GM21576 (cell line): ENCODE measurements around the gene TMEM89.

ENCODE experiments used
- ATAC-seq: cut with Tn5 transposase; IDR thresholded peaks from one replicate; pipeline ENCODE4 v1.9.1; 2021; ENCODE audit warnings: mild to moderate bottlenecking, moderate library complexity; ENCODE audit not compliant: unreplicated experiment

Gene TMEM89

GRCh38 chr3:48642605-48643004, 21.0 kb upstream of the TMEM89 start:
- ATAC-seq: no peak

GRCh38 chr3:48641396-48641795, 19.8 kb upstream of the TMEM89 start:
- ATAC-seq: no peak

- ATAC-seq: no peak
Measured at GRCh38 chr3:48639944-48640606, 18.5 kb upstream of the TMEM89 start.

DNA sequence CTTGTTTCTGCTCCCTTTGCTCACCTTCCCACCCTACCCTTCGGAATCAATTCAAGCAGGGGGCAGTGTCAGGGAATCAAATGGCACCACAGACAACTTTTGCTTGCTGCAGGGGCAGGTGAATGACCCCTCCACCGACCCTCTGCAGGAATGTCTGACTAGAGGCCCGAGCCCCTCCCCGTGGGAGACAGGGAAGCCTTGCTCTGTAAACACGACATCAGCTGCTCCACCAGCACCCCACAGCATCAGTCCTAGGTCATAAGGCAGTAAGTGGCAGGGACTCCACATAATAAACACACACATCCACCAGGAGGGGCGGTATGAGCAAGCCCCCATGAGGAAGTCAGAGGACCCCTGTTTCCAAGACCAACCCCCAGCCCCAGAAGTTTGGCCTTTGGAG, 15.7 kb upstream of the TMEM89 start:
- no peak for ATAC-seq

- ATAC-seq: no peak
Measured at GRCh38 chr3:48636149-48636655, 14.6 kb upstream of the TMEM89 start.

- peak; percentile 86 for ATAC-seq
Measured at GRCh38 chr3:48635222-48636021, 13.9 kb upstream of the TMEM89 start, which contains the start of gene SLC26A6. SLC26A6 (minus strand) TSS chr3:48635461; CDS start chr3:48635393, 68 bp downstream.

- no peak for ATAC-seq
Measured at GRCh38 chr3:48634661-48635221, 13.2 kb upstream of the TMEM89 start.

DNA sequence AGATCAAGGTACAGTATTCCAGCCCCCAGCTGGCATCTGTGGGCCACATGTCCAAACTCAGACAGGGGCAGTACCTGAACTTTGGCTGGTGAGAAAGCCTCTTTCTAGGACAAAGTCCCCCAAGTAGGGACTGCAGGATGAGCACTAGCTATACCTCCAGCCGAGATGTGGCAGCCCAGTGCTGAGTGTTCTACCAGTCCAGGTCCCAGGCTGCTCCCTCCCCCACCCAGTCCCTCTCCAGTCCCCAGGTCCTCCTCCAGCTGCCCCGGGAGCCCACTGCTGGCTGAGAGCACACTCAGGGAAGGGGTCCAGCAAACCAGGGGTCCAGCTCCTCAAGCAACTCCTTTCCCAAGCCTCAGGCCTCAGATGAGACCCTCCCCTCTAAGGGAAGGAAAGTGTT, 12.2 kb upstream of the TMEM89 start:
- ATAC-seq: no peak

DNA sequence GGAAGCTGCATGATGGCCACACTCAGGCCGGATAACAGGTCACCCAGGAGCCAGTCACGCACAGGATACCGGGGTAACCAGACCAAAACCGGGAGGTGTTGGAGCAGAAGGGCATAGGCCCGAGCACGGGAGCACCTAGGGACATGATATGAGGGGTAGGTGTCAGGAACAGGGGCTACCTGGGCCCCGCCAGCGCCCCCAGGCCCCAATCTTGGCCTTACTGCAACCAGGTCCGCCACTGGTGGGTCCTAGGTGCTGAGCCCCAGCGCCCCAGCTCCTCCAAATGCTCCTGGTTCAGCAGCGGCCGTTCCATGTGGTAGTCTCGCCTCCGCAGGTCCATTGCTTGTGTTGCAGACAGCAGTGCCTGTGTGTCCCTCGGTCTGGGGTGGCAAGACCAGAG, 11.7 kb upstream of the TMEM89 start:
- no peak for ATAC-seq

GRCh38 chr3:48631516-48632448, 10.2 kb upstream of the TMEM89 start:
- no peak for ATAC-seq

DNA sequence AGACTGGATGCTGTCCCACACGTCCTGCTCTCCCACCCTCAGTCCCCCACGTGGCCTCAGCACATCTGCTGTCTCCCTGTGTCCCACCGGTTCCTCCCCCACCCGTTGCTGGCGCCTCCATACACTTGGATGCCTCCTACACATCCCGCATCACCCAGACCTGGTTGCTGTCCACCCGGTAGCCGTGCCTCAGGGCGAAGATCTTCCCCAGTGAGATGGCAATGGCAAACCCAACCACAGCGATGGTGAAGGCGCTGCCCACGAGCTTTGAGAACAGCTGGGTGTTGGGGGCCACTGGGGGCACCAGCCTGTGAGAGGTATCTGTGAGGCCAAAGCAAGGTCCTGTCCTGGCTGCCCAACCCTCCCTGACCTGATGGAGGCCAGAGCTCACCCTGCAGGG, 9.3 kb upstream of the TMEM89 start:
- no peak for ATAC-seq

DNA sequence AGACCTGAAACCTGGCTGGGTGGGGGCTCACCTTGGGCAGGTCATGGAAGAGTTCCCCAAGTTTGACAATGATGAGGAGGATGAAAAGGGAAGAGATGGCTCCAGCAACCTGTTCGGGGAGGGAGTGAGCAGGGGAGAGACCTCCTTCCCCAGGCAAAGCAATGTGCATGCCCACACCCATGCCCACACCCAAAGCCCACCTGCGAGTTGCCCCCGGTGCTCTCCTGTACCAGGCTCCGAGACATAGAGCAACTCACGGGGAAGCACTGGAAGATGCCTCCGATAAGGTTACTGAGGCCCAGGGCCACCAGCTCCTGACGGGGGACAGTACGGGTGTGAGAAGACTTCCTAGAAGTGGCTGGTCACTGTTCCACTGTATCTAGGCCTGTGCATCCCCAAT, 8.8 kb upstream of the TMEM89 start:
- ATAC-seq: no peak

- no peak for ATAC-seq
Measured at GRCh38 chr3:48629894-48630293, 8.3 kb upstream of the TMEM89 start.

DNA sequence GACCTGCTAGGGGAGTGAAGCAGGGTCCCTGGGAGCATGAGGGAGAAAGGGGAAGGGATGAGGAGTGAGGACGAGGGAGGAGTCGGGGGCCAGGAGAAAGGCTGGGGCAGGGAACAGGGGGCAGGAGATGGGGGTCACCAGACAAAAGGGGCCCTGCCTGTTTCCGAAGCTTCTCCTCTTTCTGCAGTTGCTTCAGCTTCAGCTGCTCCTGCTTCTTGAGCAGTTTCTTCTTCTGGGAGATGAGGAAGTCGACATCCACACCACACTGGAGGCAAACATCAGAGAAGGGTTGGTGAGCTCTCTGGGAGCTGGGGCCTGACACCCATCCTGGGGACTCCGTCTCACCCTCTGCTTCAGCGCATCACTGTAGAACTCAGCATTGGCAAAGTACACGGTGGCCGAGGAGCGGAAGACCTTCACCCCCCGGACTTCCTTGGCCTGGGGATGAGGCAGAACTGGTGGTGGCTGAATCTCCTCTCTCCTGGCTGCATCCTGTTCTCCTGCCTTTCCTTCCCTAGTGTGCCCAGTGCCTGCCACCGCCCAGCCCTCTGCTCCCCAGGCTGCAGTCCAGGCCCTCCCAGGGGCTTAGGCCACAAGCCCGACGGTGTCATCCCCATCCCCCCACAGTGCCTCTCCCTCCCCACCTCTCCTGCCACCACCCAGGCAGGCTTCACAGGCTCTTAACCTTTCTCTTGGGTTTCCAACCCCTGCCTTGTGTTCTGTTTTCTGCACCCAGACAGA, 6.9 kb upstream of the TMEM89 start:
- ATAC-seq: no peak

- ATAC-seq: no peak
Measured at GRCh38 chr3:48625600-48625999, 4.0 kb upstream of the TMEM89 start.

DNA sequence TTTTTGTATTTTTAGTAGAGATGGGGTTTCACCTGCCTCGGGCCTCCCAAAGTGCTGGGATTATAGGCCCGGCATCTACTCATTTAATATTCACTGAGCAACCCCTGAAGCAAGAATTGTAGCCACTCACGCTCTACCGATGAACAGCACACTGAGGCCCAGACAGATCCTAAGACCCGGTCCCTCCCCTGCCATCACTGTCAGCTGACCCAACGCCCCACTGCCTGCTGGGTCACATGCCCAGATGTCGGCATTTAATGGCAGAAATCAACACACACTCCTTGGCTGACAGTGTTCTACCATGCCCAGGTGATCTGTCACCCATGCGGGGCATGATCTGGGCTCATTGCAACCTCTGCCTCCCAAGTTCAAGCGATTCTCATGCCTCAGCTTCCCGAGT, 3.2 kb upstream of the TMEM89 start:
- no peak for ATAC-seq

GRCh38 chr3:48623851-48624547, 2.4 kb upstream of the TMEM89 start:
- ATAC-seq: no peak

DNA sequence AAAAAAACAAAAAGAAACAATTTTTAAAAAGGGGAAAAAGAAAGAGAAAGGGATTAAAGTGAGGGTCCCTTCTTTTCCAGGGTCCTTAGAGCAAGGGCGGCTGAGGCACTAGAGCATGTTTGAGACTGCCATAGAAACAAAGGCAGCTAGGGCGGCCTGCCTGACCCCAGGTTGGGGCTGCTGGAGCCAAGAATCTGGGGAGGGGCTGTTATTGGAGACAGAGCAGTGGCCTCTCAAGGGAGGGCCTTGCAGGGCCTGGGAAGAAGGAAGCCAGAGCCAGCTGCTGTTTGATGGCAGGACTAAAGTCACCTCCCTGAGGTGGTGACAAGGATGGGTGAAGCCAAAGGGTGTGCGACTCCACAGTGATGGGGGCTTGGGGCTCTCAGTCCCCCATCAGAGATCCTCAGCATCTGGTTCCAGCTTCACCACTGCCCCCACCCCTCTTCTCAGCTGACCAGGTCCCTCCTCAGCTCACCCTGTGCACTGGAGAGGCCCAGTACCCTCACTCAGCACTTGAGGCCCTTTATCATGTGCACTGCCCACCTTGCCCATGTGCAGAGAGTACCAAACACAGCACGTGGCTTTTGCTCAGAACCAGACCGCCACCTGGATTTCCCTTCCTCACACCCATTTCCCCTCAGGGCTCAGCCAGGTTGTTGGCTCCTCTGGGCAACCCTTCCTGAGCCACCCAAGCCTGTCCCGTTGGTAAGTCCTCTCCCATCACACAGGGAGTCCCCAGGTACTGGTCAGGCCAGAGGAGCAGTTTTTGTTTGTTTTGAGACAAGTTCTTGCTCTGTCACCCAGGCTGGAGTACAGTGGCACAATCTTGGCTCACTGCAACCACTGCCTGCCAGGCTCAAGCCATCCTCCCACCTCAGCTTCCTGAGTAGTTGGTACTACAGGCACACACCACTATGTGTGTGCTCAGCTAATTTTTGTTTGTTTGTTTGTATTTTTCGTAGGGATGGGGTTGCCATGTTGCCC, 1.7 kb downstream of the TMEM89 start:
- no peak for ATAC-seq
